Measurements from ENCODE around the gene TMCC2.

TMCC2 gene

DNA sequence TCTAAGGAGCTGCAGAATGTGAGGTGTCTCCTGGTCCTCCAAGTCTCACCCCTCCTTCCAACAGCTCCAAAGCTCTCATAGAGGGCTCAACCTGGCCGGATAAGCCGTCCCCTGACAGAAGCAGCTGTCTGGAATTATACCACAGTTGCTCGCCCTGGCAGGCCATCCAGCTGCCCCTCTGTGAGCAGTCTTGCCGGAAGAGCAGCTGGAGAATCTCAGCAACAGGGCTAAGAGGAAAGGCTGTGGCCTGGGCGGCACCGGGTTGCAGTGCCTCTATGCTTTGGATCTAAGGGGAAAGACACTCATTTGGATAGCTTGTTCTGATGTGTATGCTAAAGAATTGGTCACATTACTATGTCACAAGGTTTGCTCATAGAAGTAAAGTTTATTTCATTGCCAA, 12.4 kb downstream of the TMCC2 start:
- DNase-seq (ENCODE audit: low spot score): no peak

- no peak for DNase-seq (ENCODE audit: low spot score)
These were observed 12.8 kb downstream of the TMCC2 start for GRCh38 chr1:205240569-205240968.

DNA sequence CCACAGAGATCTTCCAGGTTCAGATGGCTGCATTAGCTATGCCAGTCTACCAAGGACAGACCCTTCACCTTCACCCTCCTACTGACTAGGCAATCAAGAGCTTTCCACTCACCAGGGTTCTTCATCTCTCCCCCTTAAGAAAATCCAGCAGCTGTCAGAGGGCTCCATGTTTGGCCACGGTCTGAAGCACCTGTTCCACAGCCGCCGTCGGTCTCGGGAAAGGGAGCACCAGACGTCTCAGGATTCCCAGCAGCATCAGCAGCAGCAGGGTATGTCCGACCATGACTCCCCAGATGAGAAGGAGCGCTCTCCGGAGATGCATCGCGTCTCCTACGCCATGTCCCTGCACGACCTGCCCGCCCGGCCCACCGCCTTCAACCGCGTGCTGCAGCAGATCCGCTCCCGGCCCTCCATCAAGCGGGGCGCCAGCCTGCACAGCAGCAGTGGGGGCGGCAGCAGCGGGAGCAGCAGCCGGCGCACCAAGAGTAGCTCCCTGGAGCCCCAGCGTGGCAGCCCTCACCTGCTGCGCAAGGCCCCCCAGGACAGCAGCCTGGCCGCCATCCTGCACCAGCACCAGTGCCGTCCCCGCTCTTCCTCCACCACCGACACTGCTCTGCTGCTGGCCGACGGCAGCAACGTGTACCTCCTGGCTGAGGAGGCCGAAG, 13.8 kb downstream of the TMCC2 start:
- DNase-seq (ENCODE audit: low spot score): no peak

DNA sequence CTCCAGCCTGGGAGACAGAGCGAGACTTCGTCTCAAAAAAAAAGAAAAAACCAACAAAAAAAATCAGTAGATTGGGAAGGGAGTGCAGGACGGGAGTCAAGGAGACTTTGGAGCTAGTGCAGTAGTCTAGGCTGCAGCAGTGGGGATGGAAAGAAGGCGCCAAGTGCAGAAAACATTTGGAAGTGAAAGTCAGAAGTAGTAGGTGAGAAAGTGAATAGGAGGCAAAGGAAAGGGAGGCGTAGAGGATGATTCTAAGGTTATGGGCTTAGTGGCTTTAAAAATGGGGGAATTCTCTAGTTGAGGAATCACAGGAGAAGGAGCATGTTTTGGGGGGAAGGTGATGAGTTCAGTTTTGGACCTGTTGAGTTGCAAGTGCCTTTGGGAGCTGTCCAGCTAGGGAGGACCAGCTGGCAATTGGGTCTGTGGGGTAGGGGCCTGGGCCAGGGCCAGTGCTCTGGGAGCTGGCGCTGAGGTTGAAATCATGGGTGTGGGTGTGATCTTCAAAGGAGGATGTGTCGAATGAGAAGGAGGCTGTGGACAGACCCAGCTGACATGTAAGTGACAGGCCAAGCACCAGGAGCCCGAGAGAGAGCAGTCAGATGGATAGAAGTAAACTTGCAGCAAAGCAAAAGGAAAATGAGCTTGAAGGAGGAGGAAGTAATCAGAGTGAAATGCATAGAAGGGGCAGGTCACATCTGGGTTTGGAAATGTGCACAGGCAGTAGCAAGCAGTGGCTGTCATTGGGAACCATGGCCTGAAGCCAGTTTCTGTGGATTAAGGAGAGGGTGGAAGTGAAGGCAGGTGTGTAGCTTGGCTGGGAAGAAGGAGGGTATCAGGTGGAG, 15.8 kb downstream of the TMCC2 start:
- DNase-seq (ENCODE audit: low spot score): no peak

DNA sequence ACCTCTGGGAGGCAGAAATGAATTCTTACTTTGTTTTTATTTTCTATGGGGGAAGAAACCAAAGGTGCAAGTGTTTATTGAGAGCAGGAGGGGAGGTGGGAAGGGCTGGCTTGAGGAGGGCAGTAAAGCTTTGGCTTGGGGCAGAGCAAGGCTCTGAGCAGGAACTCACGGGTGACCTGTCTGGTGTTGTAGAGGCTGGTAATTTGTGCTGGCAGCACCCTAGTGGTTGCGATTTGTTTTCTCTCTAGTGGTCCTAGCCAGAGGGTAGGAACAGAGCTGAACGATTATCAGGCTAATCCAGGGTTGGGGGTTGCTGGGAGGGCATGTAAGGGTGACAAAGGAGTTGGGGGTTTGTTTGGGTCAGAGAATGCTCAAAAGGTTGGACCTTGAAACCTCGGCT, 16.6 kb downstream of the TMCC2 start:
- DNase-seq (ENCODE audit: low spot score): no peak

- no peak for DNase-seq (ENCODE audit: low spot score)
These were observed 17.4 kb downstream of the TMCC2 start for GRCh38 chr1:205245096-205245495.

DNA sequence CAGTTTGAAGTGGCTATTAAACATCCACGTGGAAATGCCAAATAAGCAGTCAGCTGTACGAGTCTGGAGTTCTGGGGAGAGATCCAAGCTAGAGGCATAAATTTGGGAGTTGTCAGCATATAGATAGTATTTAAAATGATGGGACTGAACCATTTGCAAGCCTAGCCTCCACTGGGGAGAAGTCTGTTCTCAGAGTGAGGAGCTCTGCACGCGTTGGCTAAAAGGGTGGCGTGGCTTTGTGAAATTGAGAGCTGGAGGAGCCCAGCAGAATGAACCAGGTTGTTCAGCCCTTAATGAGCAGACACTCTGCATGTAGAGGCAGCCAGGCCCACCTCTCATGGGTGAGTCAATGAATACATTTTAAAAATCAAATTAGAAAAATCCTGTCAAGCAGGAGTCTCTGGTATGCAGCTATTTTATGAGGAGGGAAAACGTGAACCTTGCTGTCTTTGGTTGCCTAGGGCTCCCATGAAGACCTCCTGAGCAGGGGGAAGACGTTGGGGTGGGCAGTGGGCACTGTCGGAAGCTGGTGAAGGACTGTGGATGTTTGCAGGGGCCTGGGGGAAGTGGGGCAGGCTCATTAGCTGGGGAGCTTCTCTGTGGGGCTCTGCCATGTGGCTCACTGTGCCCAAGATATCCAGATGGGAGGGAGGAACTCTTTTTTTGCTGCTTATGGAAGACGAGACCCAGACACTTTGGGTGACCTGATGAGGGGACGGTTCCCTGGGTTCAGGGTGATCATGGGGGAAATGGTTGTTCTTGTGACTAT, 18.8 kb downstream of the TMCC2 start:
- no peak for DNase-seq (ENCODE audit: low spot score)

GRCh38 chr1:205247130-205247921, 19.6 kb downstream of the TMCC2 start:
- DNase-seq (ENCODE audit: low spot score): peak; percentile 70

- DNase-seq (ENCODE audit: low spot score): peak; percentile 86
These were observed 21.3 kb downstream of the TMCC2 start for GRCh38 chr1:205248793-205249601.

- DNase-seq (ENCODE audit: low spot score): no peak
These were observed 21.9 kb downstream of the TMCC2 start for GRCh38 chr1:205249651-205250050.

- no peak for DNase-seq (ENCODE audit: low spot score)
These were observed 23.0 kb downstream of the TMCC2 start for GRCh38 chr1:205250699-205251098.

GRCh38 chr1:205251576-205251975, 23.8 kb downstream of the TMCC2 start:
- no peak for DNase-seq (ENCODE audit: low spot score)

- DNase-seq (ENCODE audit: low spot score): peak; percentile 97
These were observed 28.4 kb downstream of the TMCC2 start for GRCh38 chr1:205255941-205256780.

- no peak for DNase-seq (ENCODE audit: low spot score)
These were observed 29.3 kb downstream of the TMCC2 start for GRCh38 chr1:205256951-205257625.

- DNase-seq (ENCODE audit: low spot score): no peak
These were observed 30.0 kb downstream of the TMCC2 start for GRCh38 chr1:205257735-205258134.

DNA sequence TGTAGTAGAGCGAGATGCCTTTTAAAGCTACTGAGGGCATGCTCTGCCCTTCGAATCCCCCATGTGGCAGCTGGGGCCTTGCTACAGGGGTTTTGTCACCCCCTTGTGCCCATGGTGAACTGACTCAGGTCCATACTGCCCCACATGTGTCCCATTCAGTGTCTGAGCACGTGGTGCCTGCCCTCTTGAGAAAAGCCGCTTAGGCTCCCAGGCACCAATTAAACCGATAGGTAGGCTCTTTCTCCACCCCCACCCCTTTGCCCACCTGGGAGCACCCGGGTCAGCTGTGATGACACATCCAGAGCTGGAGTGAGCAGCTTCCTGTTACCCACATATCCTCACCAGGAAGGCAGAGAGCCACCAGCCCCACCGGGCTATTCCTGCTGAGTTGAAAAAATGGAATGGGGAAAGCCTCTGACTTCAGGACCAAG, 30.5 kb downstream of the TMCC2 start:
- no peak for DNase-seq (ENCODE audit: low spot score)

GRCh38 chr1:205258719-205259118, 31.0 kb downstream of the TMCC2 start:
- DNase-seq (ENCODE audit: low spot score): no peak

- DNase-seq (ENCODE audit: low spot score): no peak
These were observed 31.6 kb downstream of the TMCC2 start for GRCh38 chr1:205259324-205259832.

GRCh38 chr1:205259998-205260397, 32.3 kb downstream of the TMCC2 start:
- DNase-seq (ENCODE audit: low spot score): no peak

Data from hematopoietic multipotent progenitor cell treated with erythropoietin and hydrocortisone succinate and interleukin-3 and kit ligand, for 15 days (in vitro differentiated cells).